DMS53 (cell line): ENCODE data around the gene TSPO2.

Experiments used
- DNase-seq: peaks from one replicate; lab custom pipeline; 2025; lab: John Stamatoyannopoulos, UW

Gene TSPO2

GRCh38 chr6:41075651-41076626 is 33.7 kb downstream of the TSPO2 start:
- DNase-seq, result no peak

GRCh38 chr6:41077536-41077935 is 35.3 kb downstream of the TSPO2 start:
- no peak for DNase-seq

GRCh38 chr6:41078101-41078500 is 35.8 kb downstream of the TSPO2 start:
- no peak for DNase-seq

- no peak for DNase-seq
Measured at GRCh38 chr6:41079080-41079479, 36.8 kb downstream of the TSPO2 start.

GRCh38 chr6:41080621-41081020 is 38.4 kb downstream of the TSPO2 start:
- no peak for DNase-seq

- no peak for DNase-seq
Measured at GRCh38 chr6:41083072-41083471, 40.8 kb downstream of the TSPO2 start.

- DNase-seq, result no peak
Measured at GRCh38 chr6:41085182-41085581, 42.9 kb downstream of the TSPO2 start.

- DNase-seq, result no peak
Measured at GRCh38 chr6:41088451-41088850, 46.2 kb downstream of the TSPO2 start.

- DNase-seq, result no peak
Measured at GRCh38 chr6:41090841-41091761, 48.8 kb downstream of the TSPO2 start.

GRCh38 chr6:41092421-41093140 is 50.3 kb downstream of the TSPO2 start:
- peak; percentile 74 for DNase-seq

- DNase-seq, result no peak
Measured at GRCh38 chr6:41093729-41094128, 51.5 kb downstream of the TSPO2 start.
